ENCODE data around the gene GNMT. TPM values are rescaled to one million over a fixed set of nuclear protein-coding genes. Genes with fewer than 3 reads are reported as not detected.
"Not testable (repeated sequence)": the region's sequence is repeated elsewhere in the genome, so short reads cannot be mapped to it uniquely, and the experiment has no call there.

GNMT gene
- 0.20 TPM for total RNA-seq

DNA sequence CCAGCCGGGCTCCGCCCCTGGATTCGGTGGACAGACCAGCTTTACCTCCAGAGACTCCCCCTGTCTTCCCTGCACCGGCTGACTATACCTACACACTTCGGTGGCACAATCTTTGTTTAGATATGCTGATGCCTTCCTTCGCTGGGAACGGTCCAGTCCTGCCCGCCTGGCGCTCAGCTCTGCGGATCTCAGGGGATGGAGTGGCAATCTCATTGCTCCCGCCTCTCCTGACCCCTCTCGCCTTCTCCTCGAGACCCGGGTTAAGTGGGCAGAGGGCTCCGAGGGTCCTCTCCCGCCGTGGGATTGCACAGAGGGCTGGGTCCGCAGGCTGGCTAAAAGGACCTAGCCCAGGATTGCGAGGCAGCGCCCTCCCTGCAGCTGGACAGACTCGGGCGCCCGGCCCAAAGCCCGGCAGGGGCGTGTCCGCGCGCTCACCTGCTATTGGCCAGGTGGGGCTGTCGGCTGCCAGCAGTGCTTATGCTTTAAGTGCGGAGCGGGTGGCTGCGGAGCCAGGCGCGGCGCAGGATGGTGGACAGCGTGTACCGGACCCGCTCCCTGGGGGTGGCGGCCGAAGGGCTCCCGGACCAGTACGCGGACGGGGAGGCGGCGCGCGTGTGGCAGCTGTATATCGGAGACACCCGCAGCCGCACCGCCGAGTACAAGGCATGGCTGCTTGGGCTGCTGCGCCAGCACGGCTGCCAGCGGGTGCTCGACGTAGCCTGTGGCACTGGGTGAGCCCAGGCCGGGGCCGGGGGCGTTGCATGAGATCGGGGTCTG, at the start of gene GNMT:
GNMT (plus strand) TSS at position 512 of the 777 bp plus-strand sequence; CDS start at position 526, 14 bp downstream.
- no peak for DNase-seq

DNA sequence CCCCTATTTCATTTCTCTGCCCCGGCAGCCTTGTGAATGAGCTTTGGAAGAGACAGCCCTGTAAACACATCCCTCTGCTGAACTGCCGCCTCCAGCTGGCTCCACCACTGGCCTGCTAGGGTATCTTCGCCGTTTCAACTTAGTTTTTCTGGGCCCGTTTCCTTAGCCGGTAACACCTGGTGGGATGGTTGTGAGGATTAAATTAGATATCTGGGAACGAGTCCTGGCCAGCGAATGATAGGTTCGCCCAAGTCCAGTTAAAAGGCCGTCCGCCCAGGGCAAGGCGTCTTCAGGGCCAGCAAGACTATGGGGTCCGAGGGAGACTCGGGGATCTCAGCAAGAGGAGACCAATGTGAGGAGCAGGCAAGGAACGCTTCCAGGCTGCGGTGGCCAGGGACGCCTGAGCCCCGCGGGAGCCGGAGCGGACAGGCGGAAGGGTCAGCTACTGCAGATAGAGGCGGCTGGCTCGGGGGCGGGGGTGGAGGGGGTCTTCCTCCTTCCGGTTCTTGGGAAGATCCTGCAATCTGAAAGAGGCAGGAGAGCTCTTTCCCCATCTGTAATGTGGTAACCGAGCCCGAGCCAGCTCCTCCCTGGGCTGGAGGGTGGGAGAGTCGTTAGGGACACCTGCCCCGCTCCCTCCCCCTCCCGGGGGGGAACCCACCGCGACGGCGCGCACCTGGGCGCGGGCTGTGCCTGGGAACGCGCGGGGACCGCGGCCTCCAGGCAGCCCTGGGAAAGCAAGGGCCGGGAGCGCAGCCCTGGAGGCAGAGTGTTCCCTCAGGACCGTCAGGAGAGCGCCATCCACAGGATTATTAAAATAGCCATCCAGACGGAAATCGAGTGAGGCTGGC, 49.2 kb upstream of the GNMT start:
- DNase-seq, result peak; percentile 5

DNA sequence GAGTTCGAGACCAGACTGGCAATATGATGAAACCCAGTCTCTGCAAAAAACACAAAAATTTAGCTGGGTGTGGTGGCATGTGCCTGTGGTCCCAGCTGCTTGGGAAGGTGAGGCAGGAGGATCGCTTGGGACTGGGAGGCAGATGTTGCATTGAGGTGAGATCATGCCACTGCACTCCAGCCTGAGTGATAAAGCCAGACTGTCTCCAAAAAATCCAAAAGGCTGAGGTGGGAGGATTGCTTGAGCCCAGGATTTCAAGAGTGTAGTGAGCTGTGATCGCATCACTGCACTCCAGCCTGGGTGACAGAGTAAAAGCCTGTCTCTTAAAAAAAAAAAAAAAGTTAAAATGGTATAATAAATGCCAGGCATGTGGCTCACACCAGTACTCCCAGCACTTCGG, 46.0 kb upstream of the GNMT start:
- no peak for DNase-seq

DNA sequence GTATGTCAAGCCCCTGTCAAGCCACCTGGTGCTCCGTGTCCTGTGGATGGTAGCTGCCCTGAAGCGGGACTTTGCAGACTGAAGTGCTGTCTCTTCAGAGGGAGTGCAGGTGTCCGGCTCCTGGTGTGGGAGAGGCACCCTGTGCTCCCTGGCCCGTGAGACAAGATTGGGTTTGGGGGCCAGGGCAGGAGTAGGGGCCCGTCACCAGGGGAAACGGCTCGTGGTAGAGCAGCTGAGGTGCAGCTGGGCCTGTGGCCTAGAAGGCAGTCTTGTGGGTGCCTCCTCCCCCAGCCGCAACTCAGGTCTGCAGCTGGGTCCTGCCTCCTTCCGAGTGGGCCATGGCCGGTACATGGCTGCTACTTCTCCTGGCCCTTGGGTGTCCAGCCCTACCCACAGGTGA, 44.8 kb upstream of the GNMT start, which contains the start of gene PTCRA:
PTCRA (plus strand) TSS at position 322 of the 400 bp plus-strand sequence; CDS start at position 339, 17 bp downstream.
- DNase-seq, result no peak

DNA sequence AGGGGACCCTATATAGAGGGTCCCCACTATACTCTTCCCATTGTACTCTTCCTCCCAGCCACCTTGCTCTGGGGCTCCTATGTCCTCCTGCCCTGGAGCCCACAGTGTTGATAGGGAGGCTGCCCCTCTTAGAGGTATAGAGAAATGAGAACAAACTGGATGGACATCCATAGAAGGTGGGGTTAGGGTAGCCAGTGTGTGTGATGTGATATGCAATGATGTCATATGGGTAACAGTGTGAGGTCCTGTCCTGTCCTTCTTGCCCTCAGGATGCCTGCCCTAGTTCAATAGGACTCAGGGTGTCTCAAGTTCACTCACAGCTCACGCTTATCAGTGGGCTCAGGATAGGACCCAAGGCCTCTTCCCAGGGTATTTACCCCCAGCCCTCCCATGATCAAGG, 44.3 kb upstream of the GNMT start:
- no peak for DNase-seq

DNA sequence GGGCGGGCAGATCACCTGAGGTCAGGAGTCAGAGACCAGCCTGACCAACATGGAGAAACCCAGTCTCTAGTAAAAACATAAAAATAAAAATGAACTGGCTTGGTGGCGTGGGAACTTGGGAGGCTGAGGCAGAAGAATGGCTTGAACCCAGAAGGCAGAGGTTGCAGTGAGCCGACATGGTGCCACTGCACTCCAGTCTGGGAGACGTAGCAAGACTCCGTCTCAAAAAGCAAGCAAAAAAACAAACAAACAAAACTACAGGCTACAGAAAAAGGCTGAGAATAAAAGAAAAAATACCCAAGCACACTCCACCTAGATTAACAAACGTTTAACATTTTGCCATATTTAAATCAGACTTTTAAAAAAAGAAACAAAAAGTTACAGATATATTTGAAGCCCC, 38.8 kb upstream of the GNMT start:
- DNase-seq, result no peak

DNA sequence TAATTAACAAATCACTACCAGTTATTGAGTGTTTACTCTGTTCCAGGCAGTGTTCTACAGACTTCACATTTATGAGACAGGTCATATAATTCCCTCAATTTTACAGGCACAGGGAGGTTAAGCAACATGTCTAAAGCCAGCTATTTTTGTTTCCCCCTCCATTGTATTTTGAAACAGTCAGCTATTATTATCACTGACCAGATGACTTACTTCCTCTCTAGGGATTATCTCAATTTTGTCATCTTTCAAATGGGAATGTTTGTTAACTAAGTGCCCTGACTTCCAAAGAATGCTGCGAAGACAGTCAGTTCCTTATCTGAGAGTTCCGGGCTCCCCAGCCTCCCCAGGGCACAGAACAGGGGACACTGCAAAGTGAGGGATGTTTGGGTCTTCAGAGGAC, 36.9 kb upstream of the GNMT start:
- DNase-seq, result no peak

DNA sequence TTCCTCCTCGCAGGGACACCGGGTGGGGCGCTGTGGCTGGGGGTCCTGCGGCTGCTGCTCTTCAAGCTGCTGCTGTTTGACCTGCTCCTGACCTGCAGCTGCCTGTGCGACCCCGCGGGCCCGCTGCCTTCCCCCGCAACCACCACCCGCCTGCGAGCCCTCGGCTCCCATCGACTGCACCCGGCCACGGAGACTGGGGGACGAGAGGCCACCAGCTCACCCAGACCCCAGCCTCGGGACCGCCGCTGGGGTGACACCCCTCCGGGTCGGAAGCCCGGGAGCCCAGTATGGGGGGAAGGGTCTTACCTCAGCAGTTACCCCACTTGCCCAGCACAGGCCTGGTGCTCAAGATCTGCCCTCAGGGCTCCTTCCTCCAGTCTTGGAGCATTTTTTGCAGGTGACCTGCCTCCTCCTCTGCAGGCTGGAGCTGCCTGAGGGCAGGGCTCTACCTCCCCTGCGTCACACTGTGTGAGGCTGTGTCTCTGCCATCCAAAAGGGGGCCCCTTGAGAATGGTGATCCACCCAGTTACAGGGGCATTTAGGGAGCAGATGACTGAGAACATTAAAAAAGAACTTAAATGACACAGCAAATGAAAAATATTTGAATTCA, 35.2 kb upstream of the GNMT start:
- DNase-seq, result no peak

DNA sequence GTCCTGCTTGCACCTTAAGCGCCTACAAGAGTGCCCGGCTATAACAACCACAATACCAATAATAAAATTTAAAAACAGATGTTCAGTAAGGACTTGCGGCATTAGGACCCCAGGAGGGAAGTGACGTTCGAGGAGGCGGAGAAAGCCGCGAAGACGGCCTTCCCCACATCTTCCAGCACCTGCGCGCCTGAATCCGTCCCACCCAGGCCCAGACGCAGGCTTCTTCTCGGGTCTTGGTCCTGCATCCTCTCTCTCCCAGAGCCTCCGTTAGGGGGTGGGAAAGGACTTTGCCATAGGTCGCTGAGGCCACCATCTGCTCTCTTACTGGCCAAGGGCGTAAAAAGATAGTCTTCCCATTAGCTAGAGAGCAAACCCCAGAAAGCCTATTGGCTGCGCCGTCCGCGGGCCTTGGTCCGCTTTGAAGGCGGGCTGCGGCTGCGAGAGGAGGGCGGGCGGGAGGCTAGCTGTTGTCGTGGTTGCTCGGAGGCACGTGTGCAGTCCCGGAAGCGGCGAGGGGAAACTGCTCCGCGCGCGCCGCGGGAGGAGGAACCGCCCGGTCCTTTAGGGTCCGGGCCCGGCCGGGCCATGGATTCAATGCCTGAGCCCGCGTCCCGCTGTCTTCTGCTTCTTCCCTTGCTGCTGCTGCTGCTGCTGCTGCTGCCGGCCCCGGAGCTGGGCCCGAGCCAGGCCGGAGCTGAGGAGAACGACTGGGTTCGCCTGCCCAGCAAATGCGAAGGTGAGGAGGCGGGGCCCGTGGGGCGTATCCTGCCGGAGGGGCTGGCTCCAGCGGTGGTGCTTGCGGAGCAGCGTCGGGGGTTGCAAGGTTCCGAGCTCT, 31.4 kb upstream of the GNMT start, which contains the start of gene CNPY3:
CNPY3 (plus strand) TSS at position 495 of the 835 bp plus-strand sequence; CDS start at position 586, 91 bp downstream.
- DNase-seq, result peak; percentile 96

DNA sequence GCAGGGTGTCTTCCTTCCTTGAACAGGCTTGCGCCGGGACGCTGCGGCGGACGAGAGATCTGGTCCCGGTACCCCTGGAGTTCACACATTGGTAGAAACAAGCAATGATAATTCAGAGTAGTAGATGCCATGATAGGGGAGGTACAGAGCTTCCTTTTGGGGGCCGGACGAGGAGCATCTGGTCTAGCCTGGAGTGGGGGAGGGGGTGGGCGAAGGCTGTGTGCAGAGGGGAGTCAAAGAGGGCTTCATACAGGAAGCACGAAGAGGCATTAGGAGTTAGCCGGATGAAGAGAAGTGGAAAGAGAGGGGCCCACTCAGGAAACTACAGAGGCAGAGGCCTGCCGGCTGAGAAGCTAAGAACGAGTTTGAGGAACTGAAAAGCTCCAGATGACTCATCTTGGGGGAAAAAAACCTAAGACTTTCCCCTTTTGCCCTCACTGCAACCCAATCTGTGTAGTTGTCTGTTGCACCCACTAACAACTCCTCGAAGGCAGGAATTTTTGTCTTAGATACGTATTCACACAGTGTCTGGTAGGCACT, 30.7 kb upstream of the GNMT start:
- DNase-seq, result peak; percentile 68

DNA sequence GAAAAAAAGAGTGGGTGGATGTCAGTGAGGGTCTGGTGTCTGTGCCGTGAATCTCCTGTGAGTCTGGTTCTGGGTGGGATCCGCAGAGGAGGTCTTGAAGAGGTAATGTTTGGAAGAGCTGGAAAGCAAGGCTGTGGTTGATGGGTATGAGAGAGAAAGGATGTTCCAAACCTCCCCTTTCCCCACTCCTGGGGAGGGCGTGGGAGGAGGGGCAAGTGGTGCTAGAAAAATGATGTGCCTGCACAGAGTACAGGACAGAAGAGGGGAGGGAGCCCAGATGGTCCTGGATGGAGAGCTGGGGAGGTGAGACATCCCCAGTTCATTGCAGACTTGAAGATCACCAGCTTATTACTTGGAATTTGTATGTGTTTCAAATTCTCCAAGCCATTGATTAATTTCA, 28.1 kb upstream of the GNMT start:
- DNase-seq, result no peak

DNA sequence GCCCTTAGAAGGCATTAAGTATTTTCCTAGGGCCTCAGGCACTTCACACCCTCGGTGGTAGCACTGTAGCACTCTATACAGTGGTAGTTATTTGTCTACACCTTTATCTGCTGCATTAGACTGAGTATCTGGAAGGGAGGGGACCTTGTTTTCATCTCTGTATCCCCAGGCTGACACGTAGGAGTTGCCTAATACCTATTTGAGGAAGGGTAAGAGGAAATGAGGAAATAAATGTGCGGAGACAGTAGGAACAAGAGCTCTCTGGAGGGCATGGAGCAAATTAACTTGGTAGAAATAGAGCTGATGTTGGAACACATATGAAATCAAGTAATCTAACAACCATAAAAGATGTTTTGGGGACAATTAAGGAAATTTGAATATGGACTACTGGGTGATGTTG, 27.3 kb upstream of the GNMT start:
- DNase-seq, result no peak

DNA sequence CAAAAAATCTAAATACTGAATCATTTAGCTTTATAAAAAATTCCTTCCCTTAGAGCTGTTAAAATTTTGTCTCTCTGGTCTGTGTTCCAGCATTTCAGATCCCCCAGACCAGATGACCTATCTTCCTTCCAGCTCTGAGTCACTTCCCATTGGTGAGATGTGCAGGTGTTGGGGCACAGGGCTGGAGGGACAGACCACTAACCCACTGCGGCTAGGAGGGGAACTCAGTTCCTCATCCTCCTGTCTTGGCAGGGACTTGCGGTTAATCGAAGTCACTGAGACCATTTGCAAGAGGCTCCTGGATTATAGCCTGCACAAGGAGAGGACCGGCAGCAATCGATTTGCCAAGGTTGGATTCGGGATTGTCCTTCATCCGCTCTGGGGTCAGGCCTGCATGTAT, 25.2 kb upstream of the GNMT start:
- no peak for DNase-seq

DNA sequence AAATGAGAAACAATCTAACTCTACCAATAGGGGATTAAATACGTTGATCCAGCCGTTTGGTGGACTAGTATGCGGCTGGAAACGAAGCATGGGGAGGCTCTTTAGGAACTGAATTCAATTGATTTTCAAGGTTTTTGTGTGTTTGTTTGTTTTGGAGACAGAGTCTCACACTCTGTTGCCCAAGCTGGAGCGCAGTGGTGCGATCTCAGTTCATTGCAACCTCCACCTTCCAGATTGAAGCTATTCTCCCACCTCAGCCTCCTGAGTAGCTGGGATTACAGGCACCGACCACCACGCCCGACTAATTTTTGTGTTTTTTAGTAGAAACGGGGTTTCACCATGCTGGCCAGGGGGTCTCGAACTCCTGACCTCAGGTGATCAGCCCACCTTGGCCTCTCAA, 24.2 kb upstream of the GNMT start:
- DNase-seq, result no peak

DNA sequence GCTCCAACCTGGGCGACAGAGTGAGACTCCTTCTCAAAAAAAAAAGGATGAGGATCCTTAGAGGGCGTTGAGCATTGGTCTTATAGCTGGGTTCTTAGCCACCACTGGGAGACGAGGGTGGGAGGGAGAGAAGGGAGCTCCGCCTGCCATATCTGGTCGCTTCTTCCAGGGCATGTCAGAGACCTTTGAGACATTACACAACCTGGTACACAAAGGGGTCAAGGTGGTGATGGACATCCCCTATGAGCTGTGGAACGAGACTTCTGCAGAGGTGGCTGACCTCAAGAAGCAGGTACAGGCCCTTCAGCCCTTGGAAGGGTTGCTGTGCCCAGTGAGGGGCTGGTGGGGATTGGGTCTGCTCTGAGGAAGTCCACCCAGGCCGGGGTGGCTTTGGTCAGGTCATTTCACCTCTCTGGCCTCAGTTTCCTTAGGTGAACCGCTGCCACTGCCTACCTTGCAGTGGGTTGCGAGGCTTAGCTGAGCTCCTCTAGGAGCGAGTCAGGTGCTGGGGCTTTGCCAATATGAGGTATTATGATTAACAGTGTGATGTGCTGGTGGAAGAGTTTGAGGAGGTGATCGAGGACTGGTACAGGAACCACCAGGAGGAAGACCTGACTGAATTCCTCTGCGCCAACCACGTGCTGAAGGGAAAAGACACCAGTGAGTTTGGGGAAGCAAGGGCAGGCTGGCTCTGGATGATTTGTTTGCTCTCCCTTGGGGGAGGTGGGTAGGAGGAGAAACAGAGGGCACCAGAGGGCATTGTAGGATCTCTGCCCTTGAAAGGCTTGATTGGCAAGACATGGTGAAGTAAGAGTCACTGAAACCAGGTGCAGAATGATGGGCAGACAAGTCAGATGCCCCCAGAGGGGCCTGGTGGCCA, 22.8 kb upstream of the GNMT start:
- DNase-seq, result no peak

DNA sequence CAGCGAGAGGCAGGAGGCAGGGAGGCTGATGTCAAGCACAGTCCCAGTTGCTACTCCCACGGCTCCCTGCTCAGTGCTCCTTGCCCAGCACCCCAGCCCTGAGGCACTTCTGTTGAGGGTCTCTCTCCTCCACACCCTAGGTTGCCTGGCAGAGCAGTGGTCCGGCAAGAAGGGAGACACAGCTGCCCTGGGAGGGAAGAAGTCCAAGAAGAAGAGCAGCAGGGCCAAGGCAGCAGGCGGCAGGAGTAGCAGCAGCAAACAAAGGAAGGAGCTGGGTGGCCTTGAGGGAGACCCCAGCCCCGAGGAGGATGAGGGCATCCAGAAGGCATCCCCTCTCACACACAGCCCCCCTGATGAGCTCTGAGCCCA, 22.1 kb upstream of the GNMT start:
- no peak for DNase-seq

DNA sequence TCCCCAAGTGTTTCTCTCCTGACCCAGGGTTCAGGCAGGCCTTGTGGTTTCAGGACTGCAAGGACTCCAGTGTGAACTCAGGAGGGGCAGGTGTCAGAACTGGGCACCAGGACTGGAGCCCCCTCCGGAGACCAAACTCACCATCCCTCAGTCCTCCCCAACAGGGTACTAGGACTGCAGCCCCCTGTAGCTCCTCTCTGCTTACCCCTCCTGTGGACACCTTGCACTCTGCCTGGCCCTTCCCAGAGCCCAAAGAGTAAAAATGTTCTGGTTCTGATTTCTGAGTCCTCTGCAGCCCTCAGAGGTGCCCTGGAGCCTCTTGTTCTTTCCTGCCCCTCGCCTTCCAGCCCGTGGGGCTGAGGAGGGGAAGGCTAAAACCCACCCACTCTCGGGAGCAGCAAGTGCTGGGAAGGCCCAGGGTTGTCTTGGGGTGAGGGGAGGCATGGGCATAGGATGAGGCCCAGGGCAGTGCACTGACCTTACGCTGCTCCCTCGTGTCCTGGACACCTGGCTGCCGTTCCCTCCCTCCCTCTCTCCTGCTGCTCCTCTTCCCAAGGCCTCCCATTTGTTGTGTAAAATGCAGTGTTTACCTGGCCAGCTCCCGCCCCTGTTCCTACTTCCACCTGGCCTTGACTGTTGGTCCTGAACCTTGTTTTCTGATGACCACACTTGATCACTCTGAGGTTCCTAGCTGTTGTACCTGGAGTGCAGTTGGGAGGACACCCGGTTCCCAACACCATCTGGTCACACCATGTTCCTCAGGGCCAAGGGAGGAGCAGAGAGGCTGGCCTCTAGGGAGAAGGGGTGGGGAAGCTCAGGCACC, 21.4 kb upstream of the GNMT start:
- DNase-seq, result no peak

DNA sequence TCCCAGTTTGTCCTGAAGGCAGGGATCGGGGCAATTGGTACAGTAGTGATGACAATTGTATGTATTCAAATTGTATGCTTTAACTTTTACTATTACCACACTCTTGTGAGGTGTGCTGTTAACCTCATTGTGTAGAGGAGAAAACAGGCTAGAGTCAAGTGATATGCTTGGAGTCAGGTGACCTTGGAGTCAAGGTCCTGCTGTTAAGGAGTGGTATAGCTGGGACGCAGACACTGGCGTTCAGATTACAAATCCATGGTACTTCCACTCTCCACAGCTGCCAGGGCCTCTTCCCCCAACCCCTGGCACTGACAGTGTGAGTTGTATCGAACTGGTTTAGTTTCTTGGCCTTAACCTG, 20.8 kb upstream of the GNMT start:
- no peak for DNase-seq

DNA sequence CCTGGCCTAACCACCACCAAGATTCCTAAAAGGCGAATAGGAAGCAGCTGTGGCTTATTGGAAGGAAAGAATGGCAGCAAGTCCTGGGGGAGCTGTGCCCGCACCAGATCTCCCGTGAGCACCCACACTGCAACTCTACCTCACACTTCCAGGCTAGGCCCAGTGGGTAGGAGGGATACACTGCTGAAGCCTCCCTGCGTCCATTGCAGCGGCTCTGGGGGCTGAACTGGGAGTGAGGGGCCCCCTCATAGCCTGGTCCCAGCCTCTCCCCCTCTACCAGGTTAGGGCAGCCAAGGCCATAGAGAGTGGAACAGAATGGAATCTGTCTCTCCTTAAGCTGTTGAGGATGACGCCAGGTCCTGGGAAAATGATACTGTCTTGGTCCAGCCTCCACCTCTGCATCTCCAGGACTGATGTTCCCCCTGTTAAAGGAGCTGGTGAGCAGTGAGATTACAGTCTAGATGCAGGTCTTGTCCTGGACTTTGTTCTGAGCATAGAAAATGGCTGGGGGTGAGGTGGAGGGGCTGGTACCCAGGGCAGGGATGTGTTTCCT, 20.0 kb upstream of the GNMT start:
- no peak for DNase-seq

DNA sequence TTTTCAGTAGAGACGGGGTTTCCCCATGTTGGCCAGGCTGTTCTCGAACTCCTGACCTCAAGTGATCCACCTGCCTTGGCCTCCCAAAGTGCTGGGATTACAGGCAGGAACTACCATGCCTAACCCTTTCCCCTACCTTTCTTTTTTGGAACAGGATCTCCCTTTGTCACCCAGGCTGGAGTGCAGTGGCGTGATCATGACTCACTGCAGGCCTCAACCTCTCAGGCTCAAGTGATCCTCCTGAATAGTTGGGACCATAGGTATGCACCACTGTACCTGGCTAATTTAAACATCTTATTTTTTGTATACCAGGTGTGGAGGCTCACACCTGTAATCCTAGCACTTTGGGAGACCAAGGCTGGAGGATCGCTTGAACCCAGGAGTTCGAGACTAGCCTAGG, 19.2 kb upstream of the GNMT start:
- not testable (repeated sequence) for DNase-seq
